Measurements from ENCODE around the gene HLA-A. TPM values are rescaled to one million over a fixed set of nuclear protein-coding genes. Genes with fewer than 3 reads are reported as not detected.

The HLA-A gene
- total and polyA plus RNA-seq, 2 of the 13 experiments (the other 11 are each of a cell fraction or from before 2014, with no cell fraction given), result 345 to 527 TPM

GRCh38 chr6:29912840-29913239, 29.5 kb upstream of the HLA-A start:
- no TSS peak for BruUV-seq (replicated peaks)
- ATAC-seq, result peak; percentile 47; the same call in 2 of the 3 replicates
- CTCF ChIA-PET (ENCODE audit: low intra/inter-chr PET ratio, low total read pairs), result no interaction called here

More at GRCh38 chr6:29912840-29913239, 29.5 kb upstream of the HLA-A start:
- DNase-seq (ENCODE audit: low spot score) (no peak), FAIRE-seq (no peak)
- H3K4me1 ChIP-seq (ENCODE audit: insufficient read depth, low read length), result peaks cover 59% of the 10 kb centered on the region
- TF ChIP-seq ZFYVE20 (CRISPR knock-in tag; IDR thresholded peaks at IDR 0.05; ENCODE audit: borderline replicate concordance, low read depth) (no peak), TFAP4 (IDR thresholded peaks at IDR 0.05; ENCODE audit: borderline replicate concordance, low read depth) (peak; percentile 71; the same call in 1 of the 2 replicates), GATAD1 (CRISPR knock-in tag; IDR thresholded peaks at IDR 0.05) (no peak), DRAP1 (CRISPR knock-in tag; IDR thresholded peaks at IDR 0.05) (no peak), ZNF335 (CRISPR knock-in tag; IDR thresholded peaks at IDR 0.05) (no peak), ARID5B (CRISPR knock-in tag; IDR thresholded peaks at IDR 0.05) (0 out of 2 replicates have a peak, but pooled peaks have one; percentile 26), FOXO1 (CRISPR knock-in tag; IDR thresholded peaks at IDR 0.05) (0 out of 2 replicates have a peak, but pooled peaks have one; percentile 28), ETV5 (CRISPR knock-in tag; IDR thresholded peaks at IDR 0.05; ENCODE audit: borderline replicate concordance) (peak; percentile 24; the same call in 1 of the 2 replicates), RARA (CRISPR knock-in tag; IDR thresholded peaks at IDR 0.05) (peak; percentile 44), SAP130 (CRISPR knock-in tag; IDR thresholded peaks at IDR 0.05; ENCODE audit: low read depth) (peak; percentile 41; the same call in 1 of the 2 replicates), ZFP41 (CRISPR knock-in tag; IDR thresholded peaks at IDR 0.05; ENCODE audit: borderline replicate concordance) (no peak), FOXK1 (CRISPR knock-in tag; IDR thresholded peaks at IDR 0.05; ENCODE audit: borderline replicate concordance, low read depth) (peak; percentile 20; the same call in 1 of the 2 replicates), FOXA3 (CRISPR knock-in tag; IDR thresholded peaks at IDR 0.05) (0 out of 2 replicates have a peak, but pooled peaks have one; percentile 8), TOPORS (CRISPR knock-in tag; IDR thresholded peaks at IDR 0.05) (no peak), IRF2 (CRISPR knock-in tag; IDR thresholded peaks at IDR 0.05) (0 out of 2 replicates have a peak, but pooled peaks have one; percentile 24), TEAD3 (CRISPR knock-in tag; optimal IDR thresholded peaks at IDR 0.05; ENCODE audit: borderline replicate concordance) (peak; percentile 77), TCF7 (IDR thresholded peaks at IDR 0.05; ENCODE audit: low read depth) (no peak), ELF3 (CRISPR knock-in tag; IDR thresholded peaks at IDR 0.05) (peak; percentile 67; the same call in 1 of the 2 replicates), MED13 (CRISPR knock-in tag; IDR thresholded peaks at IDR 0.05) (no peak)
- H3K27ac ChIP-seq (ENCODE audit: extremely low read length, insufficient read depth, low read length), result no peak overlapping the region
- in situ Hi-C loops (cut with HindIII; ENCODE audit: extremely low pct_ligation_motif_present, low pct_unique_long_range_greater_than_20kb) (no loop called here), intact Hi-C loops (cut with micrococcal nuclease; ENCODE audit: unreplicated experiment) (no loop called here)
- H3K9me3 ChIP-seq (ENCODE audit: low read length), result no peaks in the 10 kb centered on the region
- no peak overlapping the region for H3K4me3 ChIP-seq (replicated peaks in 1 of 3; ENCODE audit: insufficient read depth in 1 of 3, low read depth in 2 of 3, low read length in 3 of 3)
- WGBS (ENCODE audit: low lambda C conversion rate), result 21% methylated on average over 2 of the region's 2 CpGs
- H3K4me2 ChIP-seq (ENCODE audit: low read depth, low read length), result no peak overlapping the region
- no peaks in the 10 kb centered on the region for H4K20me1 ChIP-seq (ENCODE audit: insufficient read depth, low read length)
- POLR2A ChIA-PET, result interaction anchor here (1.2 kb wide), 1 partner anchor 14 kb away, joined by 4 read pairs; no protein-coding TSS in a partner anchor
- no peaks in the 10 kb centered on the region for H3K79me2 ChIP-seq (ENCODE audit: insufficient read depth, low read length)
- no peaks in the 10 kb centered on the region for H3K27me3 ChIP-seq (ENCODE audit: control insufficient read depth in 1 of 2, insufficient read depth in 2 of 2, low read length in 2 of 2)
- H3K36me3 ChIP-seq (replicated peaks in 1 of 2; ENCODE audit: control insufficient read depth in 1 of 2, insufficient read depth in 2 of 2, low read length in 2 of 2), result no peaks in the 10 kb centered on the region
- no peak overlapping the region for H3K9ac ChIP-seq (ENCODE audit: insufficient read depth, low read depth, low read length)
- H2AFZ ChIP-seq (ENCODE audit: low read length), result no peak overlapping the region

Measured in HepG2 (cell line).